Raji (cell line): ENCODE results near the gene PCCB.

Experiments
- POLR2A ChIP-seq: IDR thresholded peaks from 2 replicates; pipeline ENCODE4 v1.6.1; 2011; ENCODE audit warnings: low read depth, low read length, control low read depth; ENCODE audit not compliant: insufficient read depth

Gene PCCB

DNA sequence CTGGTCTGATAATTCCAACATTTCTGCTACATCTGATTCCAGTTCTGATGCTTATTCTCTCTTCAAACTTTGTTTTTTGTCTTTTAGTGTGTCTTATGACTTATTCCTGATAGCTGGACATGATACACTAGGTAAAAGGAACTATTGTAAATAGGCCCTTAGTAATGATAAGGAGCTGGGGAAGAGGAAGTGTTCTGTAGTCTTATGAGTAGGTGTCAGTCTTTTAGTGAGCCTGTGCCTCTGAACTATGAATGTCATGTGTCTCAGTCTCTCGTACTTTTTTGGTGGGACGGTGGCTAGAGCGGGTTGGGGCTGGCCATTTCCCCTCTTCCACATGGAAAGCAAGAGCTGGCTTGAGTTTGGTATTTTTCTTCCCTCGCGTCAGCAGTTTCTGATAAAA lies 41.2 kb downstream of the PCCB start:
- no peak for TF ChIP-seq POLR2A

DNA sequence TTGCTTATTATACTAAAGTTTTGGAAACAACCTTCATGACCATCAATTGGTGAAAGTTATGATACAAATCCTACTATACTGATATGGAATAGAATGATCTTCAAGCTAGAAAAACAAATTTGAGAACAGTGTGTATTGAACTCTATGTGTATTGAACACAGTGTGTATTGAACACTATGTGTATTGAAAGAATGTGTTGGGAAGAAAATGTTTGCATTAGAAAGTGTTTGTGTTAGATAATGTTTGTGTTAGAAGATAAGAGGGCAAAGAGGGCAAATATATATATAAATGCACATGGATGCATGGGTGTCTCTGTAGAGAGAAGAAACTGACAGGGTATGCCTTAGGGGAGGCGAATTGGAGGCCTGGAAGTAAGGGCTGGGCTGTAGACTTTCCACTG lies 42.4 kb downstream of the PCCB start:
- no peak for TF ChIP-seq POLR2A

DNA sequence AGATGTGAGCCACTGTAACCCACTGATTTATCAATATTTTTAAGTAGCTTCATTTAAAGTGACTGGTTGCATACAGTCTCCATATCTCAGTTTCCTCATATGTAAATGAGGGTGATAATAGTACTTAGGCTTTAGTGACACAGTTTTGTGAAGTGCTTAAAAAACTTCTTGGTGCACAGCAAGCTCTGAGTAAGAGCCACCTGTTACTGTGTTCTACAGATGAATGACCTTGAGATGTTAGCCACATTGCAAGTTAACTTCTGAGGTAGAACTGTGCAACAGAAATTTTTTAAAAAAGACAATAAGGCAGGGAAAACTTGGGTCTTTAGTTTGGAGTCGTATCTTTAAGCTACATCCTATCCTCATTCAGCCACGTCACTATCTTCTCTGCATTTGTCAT lies 43.1 kb downstream of the PCCB start:
- no peak for TF ChIP-seq POLR2A

DNA sequence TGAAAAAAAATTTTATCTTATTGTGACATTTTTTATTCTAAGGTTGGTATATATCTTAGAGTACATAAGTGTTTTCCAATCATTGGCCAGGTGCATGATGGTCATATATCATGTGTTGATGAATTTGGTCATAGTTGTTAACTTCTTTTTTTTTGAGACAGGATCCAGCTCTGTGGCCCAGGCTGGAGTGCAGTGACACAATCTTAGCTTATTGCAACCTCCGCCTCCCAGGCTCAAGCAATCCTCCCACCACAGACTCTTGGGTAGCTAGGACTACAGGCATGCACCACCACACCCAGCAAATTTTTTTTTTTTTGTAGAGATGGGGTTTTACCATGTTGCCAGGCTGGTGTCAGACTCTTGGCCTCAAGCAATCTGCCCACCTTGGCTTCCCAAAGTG lies 44.0 kb downstream of the PCCB start:
- TF ChIP-seq POLR2A, result no peak

DNA sequence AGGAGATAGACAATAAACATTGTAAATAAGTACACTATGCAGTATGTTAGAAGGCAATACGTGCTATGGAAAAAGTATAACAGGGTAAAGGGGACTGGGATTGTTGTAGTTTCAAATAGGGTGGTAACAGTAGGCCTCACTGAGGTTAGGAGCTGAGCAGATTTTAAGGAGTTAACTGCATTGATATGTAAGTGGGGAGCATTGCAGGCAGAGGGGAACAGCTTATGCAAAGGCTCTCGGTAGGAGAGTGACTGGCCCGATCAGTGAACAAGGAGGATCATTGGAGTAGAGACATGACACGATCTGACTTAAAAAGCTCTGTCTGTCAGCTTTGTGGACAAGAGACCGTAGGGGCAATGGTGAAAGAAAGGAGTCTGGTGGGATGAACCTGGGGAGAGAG lies 46.8 kb downstream of the PCCB start:
- TF ChIP-seq POLR2A, result no peak

DNA sequence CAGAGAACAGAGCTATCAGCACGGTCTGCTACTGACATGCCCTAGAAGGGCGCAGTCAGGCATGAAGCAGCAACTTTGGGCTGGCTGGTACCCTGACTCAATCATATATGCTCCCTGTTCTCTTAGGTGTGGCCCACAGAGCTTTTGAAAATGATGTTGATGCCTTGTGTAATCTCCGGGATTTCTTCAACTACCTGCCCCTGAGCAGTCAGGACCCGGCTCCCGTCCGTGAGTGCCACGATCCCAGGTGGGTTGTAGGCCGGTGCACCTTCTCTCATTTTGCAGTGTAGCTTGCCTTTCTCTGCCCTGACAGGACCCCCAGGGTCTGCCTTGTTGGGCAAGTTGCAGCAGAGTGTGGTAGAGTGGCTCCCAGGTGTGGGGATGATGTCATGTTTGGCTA lies 47.7 kb downstream of the PCCB start:
- no peak for TF ChIP-seq POLR2A

DNA sequence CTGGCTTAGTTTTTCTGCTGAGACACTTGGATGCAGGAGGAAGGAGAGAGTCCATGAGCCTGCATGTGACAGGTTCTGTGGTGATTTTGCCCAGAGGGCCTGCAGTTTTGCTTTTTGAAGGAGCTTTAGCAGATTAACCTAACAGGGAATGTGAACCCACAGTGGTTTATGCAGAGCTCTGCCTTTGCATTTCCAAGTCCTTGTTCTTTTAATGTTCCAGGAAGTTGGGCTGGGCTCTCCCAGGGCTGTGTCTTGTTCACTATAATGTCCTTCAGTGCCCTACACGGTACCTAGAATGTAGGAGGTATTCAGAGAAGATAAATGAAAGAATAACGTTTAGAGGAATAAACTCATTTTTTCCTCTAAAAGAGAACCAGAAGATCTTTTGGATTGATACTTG lies 50.3 kb downstream of the PCCB start:
- TF ChIP-seq POLR2A, result no peak

DNA sequence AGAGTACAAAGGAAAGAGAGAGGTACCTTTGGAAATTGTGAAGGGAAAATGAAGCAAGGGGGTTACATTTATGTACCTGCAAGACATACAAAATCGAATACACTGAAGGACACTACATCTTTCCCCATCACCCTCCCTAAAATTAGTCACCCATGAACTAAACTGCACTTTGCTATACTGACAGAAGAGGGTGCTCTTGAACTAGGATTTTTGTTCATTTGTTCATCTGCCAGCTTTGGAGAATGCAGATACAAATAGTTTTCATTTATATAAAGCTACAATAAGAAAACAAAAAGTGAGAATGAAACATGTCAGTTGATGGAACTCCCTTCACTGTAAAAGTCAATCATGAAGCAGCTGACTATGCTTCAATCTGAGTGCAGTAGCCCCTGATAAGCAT lies 55.7 kb downstream of the PCCB start:
- no peak for TF ChIP-seq POLR2A

DNA sequence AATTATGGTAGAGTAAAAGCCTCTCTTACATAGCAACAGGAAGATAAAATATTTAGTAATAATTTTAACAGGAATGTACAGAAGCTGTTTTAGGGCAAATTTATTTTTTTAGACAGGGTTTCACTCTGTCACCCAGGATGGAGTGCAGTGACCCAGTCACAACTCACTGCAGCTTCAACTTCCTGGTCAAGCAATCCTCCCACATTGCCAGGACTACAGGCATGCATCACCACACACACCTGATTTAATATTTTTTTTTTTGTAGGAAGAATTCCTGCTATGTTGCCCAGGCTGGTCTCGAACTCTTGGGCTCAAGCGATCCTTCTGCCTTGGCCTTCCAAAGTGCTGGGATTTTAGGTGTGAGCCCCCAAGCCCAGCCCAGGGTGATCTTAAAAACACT lies 61.1 kb downstream of the PCCB start:
- no peak for TF ChIP-seq POLR2A

DNA sequence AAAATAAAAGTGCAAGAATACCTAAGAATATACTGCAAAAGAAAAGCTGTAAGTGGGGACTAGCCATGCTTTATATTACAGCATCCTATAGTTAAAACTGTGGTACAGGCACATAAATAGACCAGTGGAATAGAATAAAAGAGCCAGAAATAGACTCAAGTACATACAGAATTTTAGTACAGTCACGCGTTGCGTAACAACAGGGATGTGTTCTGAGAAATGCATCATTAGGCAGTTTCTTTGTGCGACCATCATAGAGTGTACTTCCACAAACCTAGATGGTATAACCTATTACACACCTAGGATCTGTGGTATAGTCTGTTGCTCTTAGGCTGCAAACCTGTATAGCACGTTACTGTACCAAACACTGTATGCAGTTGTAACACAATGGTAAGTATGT lies 61.8 kb downstream of the PCCB start:
- no peak for TF ChIP-seq POLR2A

DNA sequence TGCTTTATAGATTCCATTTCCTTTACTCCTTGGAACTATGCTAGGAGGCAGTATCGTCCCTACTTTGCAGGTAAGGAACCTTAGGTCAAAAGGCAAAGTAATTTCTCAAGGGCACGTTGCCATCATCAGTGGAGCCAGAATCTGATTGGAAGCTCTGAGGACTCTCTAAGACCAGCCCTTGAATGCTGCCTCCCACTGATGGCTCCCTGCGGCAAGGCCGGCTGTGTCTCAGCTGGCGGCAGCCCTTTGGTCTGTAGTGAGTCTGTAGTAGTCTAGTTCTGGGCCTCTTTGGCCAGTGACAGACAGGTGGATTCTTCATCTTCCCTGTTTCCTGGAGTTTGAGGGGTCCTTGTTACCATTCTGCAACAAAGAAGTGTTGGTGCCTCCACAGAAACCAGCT lies 76.2 kb downstream of the PCCB start:
- TF ChIP-seq POLR2A, result no peak

DNA sequence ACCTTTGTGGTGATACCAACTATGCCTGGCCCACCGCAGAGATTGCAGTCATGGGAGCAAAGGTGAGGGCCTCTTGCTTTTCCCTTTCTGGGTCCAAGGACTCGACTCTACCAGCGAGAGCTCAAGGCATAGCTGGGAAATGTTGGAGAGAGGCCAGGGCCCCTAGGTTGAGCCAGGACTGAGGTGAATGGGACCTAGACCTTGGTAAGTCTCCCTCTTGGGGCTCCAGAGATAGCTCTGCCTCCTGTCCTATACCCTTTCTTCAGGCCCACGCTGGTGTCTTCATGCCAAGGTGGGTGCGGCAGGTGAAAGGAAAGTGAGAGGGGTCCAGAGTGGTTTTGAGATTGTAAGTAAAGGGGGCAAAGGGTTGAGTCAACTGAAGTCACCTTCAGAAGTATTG lies 77.5 kb downstream of the PCCB start:
- TF ChIP-seq POLR2A, result no peak

DNA sequence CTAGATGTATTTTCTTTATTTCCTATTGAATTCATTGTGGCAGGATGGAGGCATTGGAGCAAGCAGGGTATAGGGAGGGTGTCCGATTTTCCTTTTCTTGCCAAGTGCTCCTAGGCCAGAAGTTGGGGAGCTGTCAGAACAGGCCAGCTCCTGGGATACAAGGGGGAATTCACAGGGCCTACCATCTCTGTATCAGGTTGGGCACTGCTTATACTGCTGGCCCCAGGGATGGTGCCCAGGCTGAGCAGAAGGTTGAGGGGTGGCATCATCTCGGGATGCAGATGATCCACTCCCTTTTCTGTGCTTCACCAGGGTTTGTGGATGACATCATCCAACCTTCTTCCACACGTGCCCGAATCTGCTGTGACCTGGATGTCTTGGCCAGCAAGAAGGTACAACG lies 79.5 kb downstream of the PCCB start:
- TF ChIP-seq POLR2A, result no peak

DNA sequence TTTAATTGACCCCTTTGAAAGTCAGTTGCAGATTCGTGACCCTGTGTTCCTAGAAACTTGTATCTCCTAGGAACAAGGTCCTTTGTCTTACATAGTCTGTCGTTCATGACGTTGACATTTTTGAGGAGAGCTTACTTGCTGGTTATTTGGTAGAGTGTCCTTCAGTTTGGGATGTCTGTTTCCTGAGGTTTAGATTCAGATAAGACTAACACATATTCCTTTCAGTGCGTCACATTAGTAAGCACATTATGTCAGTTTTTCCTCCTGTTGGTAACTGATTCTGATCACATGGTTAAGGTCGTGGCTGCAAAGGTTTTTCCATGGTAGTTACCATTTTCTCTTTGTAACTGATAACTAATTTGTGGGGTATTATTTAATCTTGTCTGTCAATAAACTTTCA lies 80.8 kb downstream of the PCCB start:
- no peak for TF ChIP-seq POLR2A

DNA sequence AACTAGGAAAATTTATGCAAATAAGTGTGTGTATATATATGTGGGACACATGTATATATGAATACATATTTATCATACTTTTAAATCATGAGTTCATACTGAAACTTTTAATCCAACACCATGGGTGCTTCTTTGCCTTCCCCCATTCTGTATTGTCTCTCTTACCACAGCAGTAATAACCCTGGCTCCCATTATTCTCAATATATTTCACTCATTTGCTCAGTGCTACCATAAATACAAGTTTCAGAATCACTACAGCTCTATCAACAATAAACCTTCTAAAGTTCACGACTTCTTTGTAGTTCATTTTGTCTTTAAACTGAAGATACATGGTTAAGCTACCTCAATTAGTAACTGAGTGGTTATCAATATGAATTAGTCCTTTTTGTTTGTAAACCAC lies 82.2 kb downstream of the PCCB start:
- no peak for TF ChIP-seq POLR2A

DNA sequence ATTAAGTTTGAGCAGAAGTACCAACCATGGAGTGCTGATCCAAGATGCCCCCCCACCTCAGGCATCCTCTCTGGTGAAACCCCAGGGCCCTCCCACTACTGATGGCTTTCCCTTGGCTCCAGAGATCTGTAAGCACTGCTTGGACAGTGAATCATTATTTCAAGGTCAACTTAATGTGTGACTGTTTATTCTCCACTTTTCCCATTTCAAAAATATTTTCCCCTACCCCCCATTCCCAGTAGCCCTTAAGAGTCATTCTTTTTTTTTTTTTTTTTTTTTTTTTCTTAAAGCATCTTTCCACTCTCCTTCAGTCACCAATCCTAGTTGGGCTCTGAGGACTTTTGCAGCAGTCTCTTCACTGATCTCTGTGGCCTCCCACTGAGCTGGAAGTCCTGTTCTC lies 82.6 kb downstream of the PCCB start:
- TF ChIP-seq POLR2A, result no peak

DNA sequence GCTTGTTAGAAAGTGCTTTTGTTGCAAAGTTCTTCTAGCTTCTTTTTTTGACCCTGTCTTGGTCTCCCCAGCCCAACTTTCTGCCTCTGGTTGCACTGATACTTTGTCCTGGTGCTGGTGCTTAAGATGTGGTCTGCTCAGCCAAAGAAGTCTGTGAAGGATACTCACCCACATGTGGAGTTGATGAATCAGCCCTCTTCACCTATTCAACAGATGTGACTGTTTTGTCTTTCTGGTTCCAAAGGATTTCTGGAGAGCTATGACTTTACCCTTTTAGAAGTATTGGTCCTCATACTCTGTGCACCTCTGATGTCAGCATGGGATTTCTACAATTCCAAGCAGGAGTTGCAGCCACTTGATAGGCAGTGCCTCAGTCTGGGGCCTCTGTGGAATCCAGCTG lies 84.1 kb downstream of the PCCB start:
- no peak for TF ChIP-seq POLR2A

DNA sequence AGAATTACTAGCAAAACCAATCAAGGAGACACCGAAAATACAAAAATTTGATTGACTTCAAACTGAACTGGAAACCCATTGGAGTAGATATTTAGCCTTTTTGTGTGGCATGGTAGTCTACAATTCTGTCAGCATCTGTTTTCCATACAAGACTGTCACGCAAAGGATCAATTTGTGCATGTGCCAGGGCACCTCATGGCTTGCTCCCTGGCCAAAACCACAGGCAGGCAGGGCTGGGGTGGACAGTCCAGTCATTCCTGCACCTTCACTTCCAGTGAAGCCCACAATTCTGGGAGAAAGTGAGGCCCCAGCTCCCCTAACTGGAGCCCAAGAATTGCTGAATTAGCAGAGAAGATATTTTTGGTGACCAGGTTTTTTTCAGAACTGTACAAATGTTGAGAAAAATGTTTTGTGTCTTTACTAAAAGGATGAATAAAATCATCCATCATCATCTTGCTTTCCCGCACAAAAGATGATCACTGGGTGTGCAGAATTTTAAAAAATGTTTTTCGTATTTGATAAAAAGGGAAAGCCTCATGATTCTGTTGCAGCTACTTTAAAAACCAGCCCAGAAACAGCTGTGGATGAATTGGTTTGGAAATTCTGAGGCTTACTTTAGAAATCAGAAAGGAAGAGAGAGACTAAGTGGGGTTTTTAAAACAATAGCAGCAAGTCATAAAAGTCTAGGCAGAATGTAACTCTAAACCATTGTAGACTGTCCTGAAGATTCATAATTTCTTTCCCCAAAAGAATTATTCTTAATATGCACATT lies 86.4 kb downstream of the PCCB start:
- TF ChIP-seq POLR2A, result no peak

DNA sequence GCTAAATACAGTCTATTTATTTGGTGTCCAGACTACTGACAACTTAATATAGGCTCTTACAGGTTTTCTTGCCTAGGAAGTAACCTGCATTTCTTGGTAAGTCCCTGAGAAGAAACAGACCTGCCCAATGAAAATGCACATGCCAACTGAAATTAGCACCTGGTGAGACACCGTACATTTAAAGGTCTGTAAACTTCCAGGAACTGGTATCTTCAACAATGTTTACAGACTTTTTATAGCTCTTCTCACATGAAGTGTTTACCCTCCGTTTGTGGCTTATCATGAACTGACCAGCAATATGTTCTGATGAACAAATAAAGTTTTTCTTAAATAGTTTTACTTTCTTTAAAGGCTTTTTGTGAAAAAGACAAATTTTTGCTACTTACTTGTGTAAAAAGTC lies 93.3 kb downstream of the PCCB start:
- TF ChIP-seq POLR2A, result no peak
